Activated B cell treated with CpG ODN at 0.5 μM for 24 hours (primary cell): ENCODE results near the gene MPL. TPM values are rescaled to one million over a fixed set of nuclear protein-coding genes. Genes with fewer than 3 reads are reported as not detected.

Source experiments
- ATAC-seq: fragments of 200-7000 bp; cut with Tn5 transposase; one replicate; pipeline ENCODE4 v1.10.0; 2021; ENCODE audit warnings: low read depth, mild to moderate bottlenecking, moderate library complexity
- CTCF ChIA-PET: fragments of 350-600 bp; sonication (Branson Sonifier 250); formaldehyde crosslinking; loops from one replicate; lab custom pipeline; 2021; ENCODE audit warnings: antibody characterized with exemption; lab: Charles Lee
- POLR2A ChIA-PET: fragments of 350-600 bp; sonication (Branson Sonifier 250); formaldehyde crosslinking; loops from one replicate; lab custom pipeline; 2021; ENCODE audit warnings: antibody characterized with exemption; lab: Charles Lee
- DNase-seq: peaks from one replicate; pipeline ENCODE4 v3.0.0; 2022
- H3K27ac Mint-ChIP-seq: one replicate; pipeline ENCODE4 v1.8.0; 2020; ENCODE audit warnings: mixed read lengths
- H3K27me3 Mint-ChIP-seq: one replicate; pipeline ENCODE4 v1.8.0; 2021; ENCODE audit warnings: mixed read lengths
- H3K36me3 Mint-ChIP-seq: one replicate; pipeline ENCODE4 v1.8.0; 2021; ENCODE audit warnings: low read depth, mixed read lengths
- H3K4me1 Mint-ChIP-seq: one replicate; pipeline ENCODE4 v1.8.0; 2021; ENCODE audit warnings: mixed read lengths
- H3K4me3 Mint-ChIP-seq: one replicate; pipeline ENCODE4 v1.8.0; 2020; ENCODE audit warnings: mild to moderate bottlenecking, mixed read lengths
- H3K9me3 Mint-ChIP-seq: one replicate; pipeline ENCODE4 v1.8.0; 2020; ENCODE audit warnings: mixed read lengths
- intact Hi-C: fragments of 100-400 bp; cut with micrococcal nuclease; formaldehyde crosslinking; loops from one replicate; pipeline ENCODE4 v1.15.1; 2024
- total RNA-seq: library from RNA; stranded (reverse); gene quantifications from 2 replicates; pipeline ENCODE4 v1.2.3, GENCODE V29; 2022
- TF ChIP-seq, protein P1 (sequence below): fragments of 200-600 bp; IDR thresholded peaks from one replicate; pipeline ENCODE4 v1.8.0; 2022; ENCODE audit warnings: antibody characterized with exemption, mild to moderate bottlenecking

Gene MPL
- total RNA-seq, 1 donor from 2014 or later, result not detected

DNA sequence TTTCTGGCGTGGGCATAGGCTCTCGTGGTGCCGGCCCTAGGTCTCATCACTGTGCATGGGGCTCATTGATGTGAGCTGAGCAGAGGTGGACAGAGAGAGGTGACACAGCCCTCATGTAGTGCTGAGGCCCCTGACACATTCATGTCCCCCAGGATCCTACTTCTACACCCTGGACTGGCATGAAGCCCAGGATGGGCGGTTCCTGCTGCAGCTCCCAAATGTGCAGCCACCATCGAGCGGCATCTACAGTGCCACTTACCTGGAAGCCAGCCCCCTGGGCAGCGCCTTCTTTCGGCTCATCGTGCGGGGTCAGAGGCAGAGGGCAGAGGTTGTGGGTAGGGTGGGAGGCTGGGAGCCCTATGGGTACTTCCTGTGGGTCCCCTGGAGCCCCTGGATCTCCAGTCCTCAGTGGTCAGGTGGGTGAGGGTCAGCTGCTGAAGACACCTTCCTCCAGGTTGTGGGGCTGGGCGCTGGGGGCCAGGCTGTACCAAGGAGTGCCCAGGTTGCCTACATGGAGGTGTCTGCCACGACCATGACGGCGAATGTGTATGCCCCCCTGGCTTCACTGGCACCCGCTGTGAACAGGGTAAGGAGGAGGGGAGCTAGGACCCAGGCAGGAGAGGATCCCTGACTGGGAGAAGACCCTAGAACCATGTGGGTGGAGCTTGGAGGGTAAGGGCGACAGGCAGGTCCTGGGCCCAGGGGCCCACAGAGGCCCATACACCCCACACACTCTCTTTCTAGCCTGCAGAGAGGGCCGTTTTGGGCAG is 30.7 kb upstream of the MPL start:
- ChIA-PET POLR2A (no interaction called here), CTCF (no interaction called here)
- intact Hi-C loops, result no loop called here

GRCh38 chr1:43307458-43308158 is 30.0 kb upstream of the MPL start:
- no peak for DNase-seq
- ChIA-PET CTCF (no interaction called here), POLR2A (no interaction called here)
- H3K36me3 Mint-ChIP-seq, result no peaks in the 10 kb centered on the region
- TF ChIP-seq, protein P1, sequence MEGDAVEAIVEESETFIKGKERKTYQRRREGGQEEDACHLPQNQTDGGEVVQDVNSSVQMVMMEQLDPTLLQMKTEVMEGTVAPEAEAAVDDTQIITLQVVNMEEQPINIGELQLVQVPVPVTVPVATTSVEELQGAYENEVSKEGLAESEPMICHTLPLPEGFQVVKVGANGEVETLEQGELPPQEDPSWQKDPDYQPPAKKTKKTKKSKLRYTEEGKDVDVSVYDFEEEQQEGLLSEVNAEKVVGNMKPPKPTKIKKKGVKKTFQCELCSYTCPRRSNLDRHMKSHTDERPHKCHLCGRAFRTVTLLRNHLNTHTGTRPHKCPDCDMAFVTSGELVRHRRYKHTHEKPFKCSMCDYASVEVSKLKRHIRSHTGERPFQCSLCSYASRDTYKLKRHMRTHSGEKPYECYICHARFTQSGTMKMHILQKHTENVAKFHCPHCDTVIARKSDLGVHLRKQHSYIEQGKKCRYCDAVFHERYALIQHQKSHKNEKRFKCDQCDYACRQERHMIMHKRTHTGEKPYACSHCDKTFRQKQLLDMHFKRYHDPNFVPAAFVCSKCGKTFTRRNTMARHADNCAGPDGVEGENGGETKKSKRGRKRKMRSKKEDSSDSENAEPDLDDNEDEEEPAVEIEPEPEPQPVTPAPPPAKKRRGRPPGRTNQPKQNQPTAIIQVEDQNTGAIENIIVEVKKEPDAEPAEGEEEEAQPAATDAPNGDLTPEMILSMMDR, result no peak
- H3K27ac Mint-ChIP-seq, result no peak overlapping the region
- peaks cover 7% of the 10 kb centered on the region for H3K27me3 Mint-ChIP-seq
- no peak for ATAC-seq
- intact Hi-C loops, result no loop called here
- no peaks in the 10 kb centered on the region for H3K9me3 Mint-ChIP-seq
- H3K4me1 Mint-ChIP-seq, result no peaks in the 10 kb centered on the region
- no peak overlapping the region for H3K4me3 Mint-ChIP-seq

More for the DNA sequence above, 30.7 kb upstream of the MPL start:
- Mint-ChIP-seq H3K4me1 (no peaks in the 10 kb centered on the region), H3K27me3 (peaks cover 7% of the 10 kb centered on the region), H3K4me3 (no peak overlapping the region), H3K9me3 (no peaks in the 10 kb centered on the region), H3K27ac (no peak overlapping the region), H3K36me3 (no peaks in the 10 kb centered on the region)
- DNase-seq (no peak), ATAC-seq (no peak)
- TF ChIP-seq, protein P1, result no peak

GRCh38 chr1:43308635-43309404 is 28.8 kb upstream of the MPL start:
- Mint-ChIP-seq H3K4me1 (no peaks in the 10 kb centered on the region), H3K27ac (no peak overlapping the region), H3K4me3 (no peak overlapping the region), H3K27me3 (peaks cover 7% of the 10 kb centered on the region), H3K9me3 (no peaks in the 10 kb centered on the region), H3K36me3 (no peaks in the 10 kb centered on the region)
- DNase-seq (no peak), ATAC-seq (no peak)
- CTCF ChIA-PET, result no interaction called here
- intact Hi-C loops, result no loop called here
- TF ChIP-seq, protein P1, result no peak
- POLR2A ChIA-PET, result no interaction called here

GRCh38 chr1:43309405-43310025 is 28.1 kb upstream of the MPL start:
- Mint-ChIP-seq H3K27ac (no peak overlapping the region), H3K9me3 (no peaks in the 10 kb centered on the region), H3K4me3 (no peak overlapping the region), H3K27me3 (peaks cover 7% of the 10 kb centered on the region), H3K4me1 (no peaks in the 10 kb centered on the region), H3K36me3 (no peaks in the 10 kb centered on the region)
- intact Hi-C loops, result no loop called here
- ATAC-seq (no peak), DNase-seq (no peak)
- POLR2A ChIA-PET, result no interaction called here
- TF ChIP-seq, protein P1, result no peak
- CTCF ChIA-PET, result no interaction called here
